ENCODE results near the gene NBPF1. TPM values are rescaled to one million over a fixed set of nuclear protein-coding genes. Genes with fewer than 3 reads are reported as not detected.
"Not testable (repeated sequence)": the region's sequence is repeated elsewhere in the genome, so short reads cannot be mapped to it uniquely, and the experiment has no call there.

Gene NBPF1
- total RNA-seq: 5.2 and 6.1 TPM in 2 replicates

DNA sequence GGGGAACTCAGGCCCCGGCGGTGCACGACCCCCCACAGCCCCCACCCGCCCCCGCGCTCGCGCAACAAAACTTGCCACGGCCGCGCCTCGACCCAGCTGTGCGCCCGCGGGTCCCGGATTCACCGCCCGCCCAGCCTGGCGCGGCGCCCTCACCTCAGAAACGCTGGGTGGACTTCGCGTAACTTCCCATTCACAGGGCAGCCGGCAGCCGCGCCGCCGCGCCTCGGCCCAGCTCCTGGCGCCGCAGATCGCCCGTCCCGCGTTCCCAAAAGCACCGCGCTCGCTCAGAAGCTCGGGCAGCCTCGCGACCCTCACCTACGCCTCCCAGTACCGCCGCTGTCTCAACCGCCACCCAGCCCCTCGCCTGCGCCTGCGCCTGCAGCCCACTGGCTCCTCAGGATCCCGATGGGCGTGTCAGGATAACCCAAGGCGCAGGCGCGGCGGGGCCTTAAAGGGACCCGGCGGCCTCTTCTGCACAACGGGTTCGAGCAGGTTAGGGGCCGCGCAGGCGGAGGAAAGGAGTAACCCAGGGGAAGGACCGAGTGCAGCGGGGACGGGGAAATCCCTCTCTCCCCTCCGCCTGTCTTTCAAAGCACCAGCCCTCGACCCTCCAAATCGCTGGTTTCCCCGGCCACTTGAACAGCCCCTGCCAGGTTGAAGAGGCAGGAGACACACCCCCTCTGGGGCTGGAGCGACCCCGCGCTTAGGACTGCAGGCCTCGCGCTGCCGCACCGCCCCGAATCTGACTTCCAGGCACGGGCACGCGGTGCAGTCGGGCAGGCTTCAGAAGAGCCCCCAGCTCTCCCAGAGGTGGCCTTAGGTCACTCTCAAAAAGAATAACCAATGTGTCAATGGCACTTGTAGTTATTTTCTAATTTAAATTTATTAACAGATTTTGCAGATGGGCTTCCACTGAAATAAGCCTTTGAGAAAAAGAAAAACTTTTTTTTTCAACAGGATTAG, at the start of gene NBPF1:
NBPF1 (minus strand) TSS at position 380 of the 963 bp plus-strand sequence.
- no peaks in the 10 kb centered on the region for H3K36me3 Mint-ChIP-seq (ENCODE audit: low read depth)
- DNase-seq (ENCODE audit: low spot score): peak; percentile 82
- H3K27ac Mint-ChIP-seq: no peak within 1 kb of the TSS
- intact Hi-C loops (cut with micrococcal nuclease): loop anchor here (2.0 kb wide), 1 partner anchor 31 kb away; no protein-coding TSS in a partner anchor
- no peaks in the 10 kb centered on the region for H3K4me1 Mint-ChIP-seq (ENCODE audit: low read depth)
- no peak within 1 kb of the TSS for H3K4me3 Mint-ChIP-seq (ENCODE audit: low read depth)
- H3K9me3 Mint-ChIP-seq: no peaks in the 10 kb centered on the region
- H3K27me3 Mint-ChIP-seq (ENCODE audit: low read depth): no peaks in the 10 kb centered on the region

DNA sequence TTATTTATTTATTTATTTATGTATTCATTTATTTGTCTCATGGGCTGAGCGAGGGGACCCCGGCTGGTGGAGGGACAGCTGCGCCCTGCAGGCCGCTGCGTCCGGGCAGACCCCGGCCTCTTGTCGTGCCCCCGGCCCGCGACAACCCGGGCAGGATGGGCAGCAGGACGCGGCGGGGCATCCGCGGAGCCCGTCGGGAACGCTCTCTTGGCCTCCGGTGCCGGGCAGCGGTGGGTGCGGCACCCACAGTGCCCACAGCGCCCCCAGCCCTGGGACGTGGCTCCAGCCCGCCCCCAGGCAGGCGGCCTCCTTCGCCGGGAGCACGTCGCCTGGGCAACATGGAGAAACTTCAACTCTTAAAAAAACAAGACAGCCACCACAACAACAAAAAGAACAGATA, 44.9 kb upstream of the NBPF1 start:
- H3K27me3 Mint-ChIP-seq (ENCODE audit: low read depth); H3K27ac Mint-ChIP-seq; H3K9me3 Mint-ChIP-seq; H3K4me3 Mint-ChIP-seq (ENCODE audit: low read depth); intact Hi-C loops (cut with micrococcal nuclease); H3K36me3 Mint-ChIP-seq (ENCODE audit: low read depth); H3K4me1 Mint-ChIP-seq (ENCODE audit: low read depth); DNase-seq (ENCODE audit: low spot score): not testable (repeated sequence)

DNA sequence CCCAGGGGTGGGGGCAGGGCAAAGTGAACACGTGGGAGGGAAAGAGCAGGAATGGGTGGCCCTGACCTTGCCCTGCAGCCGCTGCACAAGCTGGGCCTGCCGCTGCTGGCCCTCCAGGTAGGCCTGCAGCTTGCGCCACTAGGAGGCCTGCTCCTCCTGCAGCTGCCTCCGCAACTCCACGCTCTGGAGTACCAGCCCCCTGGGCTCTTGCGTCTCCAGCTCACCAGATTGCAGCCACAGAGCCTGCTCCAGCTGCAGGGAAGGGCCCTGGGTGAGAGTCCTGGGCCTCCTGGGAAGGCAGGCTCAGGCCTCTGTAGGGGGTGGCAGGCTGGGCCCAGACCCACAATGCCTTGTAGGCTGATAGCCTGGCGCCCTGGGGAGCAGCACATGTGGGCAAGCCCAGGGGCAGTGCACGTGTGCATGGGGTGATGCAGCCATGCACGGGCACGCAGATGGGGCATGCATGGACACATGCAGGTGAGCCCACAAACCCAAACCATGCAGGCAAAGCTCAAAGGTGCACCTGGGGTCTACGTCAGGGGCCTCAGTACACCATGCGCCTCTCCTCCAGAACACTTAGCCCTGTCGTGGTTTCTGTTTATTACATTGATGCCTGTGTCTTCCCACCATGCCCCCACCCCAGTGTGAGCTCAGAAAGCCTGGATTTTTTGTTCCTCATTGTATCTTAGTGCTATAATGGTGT, 43.8 kb upstream of the NBPF1 start:
- H3K4me1 Mint-ChIP-seq (ENCODE audit: low read depth); H3K9me3 Mint-ChIP-seq; H3K4me3 Mint-ChIP-seq (ENCODE audit: low read depth); H3K27ac Mint-ChIP-seq; H3K36me3 Mint-ChIP-seq (ENCODE audit: low read depth); DNase-seq (ENCODE audit: low spot score); H3K27me3 Mint-ChIP-seq (ENCODE audit: low read depth); intact Hi-C loops (cut with micrococcal nuclease): not testable (repeated sequence)

DNA sequence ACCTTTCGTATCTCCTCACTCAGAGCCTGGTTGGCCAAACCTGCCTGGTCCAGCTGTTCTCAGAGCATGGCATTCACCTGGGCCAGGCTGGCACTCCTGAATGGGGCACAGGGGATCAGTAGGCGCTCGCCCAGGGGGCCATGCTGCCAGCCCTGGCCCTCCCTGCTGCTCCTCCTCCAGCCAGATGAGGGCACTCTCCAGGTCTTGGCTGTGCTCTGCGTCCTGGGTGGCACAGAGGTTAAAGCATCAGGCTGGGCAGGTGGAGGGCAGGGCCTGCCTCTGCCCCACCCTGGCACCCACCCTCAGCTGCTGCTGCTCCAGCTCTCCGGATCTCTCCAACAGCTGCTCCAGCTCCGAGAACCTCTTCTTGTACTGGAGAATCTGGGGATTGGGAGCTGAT, 43.2 kb upstream of the NBPF1 start:
- H3K27me3 Mint-ChIP-seq (ENCODE audit: low read depth); H3K4me3 Mint-ChIP-seq (ENCODE audit: low read depth); intact Hi-C loops (cut with micrococcal nuclease); H3K36me3 Mint-ChIP-seq (ENCODE audit: low read depth); DNase-seq (ENCODE audit: low spot score); H3K27ac Mint-ChIP-seq; H3K4me1 Mint-ChIP-seq (ENCODE audit: low read depth); H3K9me3 Mint-ChIP-seq: not testable (repeated sequence)

DNA sequence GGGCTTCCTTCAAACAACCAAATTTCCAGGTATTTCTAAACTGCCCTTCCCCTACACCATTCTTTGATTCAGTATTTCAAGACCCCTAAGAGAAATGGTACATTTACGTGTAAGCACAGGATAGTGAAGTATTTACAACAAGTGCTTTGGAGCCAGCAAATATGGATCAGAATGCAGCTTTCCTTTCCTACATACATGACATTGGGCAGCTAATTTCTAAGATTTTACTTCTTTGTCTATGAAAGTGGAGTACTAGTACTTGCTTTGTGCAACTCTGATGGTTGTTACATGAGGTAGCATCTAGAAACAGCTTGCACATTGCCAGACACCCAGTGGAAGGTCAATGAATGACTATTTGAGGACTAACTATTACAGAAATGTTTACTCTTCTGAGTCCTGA, 38.2 kb upstream of the NBPF1 start:
- not testable (repeated sequence) for DNase-seq (ENCODE audit: low spot score)

DNA sequence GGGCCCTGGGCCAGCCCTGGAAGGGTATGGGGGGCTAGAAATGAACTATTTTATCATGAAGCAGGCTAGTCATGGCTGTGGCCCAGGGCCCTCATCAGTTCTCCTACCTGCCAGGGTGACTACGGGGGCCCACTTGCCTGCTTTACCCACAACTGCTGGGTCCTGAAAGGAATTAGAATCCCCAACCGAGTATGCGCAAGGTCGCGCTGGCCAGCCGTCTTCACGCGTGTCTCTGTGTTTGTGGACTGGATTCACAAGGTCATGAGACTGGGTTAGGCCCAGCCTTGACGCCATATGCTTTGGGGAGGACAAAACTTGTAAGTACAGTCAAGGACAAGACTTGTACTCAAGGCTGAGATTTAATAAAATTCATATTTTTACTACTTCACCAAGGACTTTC, 36.6 kb upstream of the NBPF1 start:
- H3K36me3 Mint-ChIP-seq (ENCODE audit: low read depth); H3K4me1 Mint-ChIP-seq (ENCODE audit: low read depth); H3K4me3 Mint-ChIP-seq (ENCODE audit: low read depth); DNase-seq (ENCODE audit: low spot score); H3K27ac Mint-ChIP-seq; H3K9me3 Mint-ChIP-seq; intact Hi-C loops (cut with micrococcal nuclease): not testable (repeated sequence)
- H3K27me3 Mint-ChIP-seq (ENCODE audit: low read depth): peaks cover 15% of the 10 kb centered on the region

More for the DNA sequence above, 38.2 kb upstream of the NBPF1 start:
- H3K27ac Mint-ChIP-seq; H3K36me3 Mint-ChIP-seq (ENCODE audit: low read depth); H3K9me3 Mint-ChIP-seq; H3K4me1 Mint-ChIP-seq (ENCODE audit: low read depth); intact Hi-C loops (cut with micrococcal nuclease); H3K4me3 Mint-ChIP-seq (ENCODE audit: low read depth): not testable (repeated sequence)
- H3K27me3 Mint-ChIP-seq (ENCODE audit: low read depth): peaks cover 12% of the 10 kb centered on the region

DNA sequence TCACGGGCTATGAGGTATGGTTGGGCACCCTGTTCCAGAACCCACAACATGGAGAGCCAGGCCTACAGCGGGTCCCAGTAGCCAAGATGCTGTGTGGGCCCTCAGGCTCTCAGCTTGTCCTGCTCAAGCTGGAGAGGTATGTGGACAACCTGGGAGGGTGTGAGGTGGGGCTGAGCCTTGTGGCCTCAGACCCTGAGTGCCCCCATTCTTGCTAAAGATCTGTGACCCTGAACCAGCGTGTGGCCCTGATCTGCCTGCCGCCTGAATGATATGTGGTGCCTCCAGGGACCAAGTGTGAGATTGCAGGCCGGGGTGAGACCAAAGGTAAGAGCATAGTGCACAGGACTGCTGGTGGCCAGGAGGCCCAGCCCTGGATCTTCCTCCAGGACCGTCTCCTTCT, 36.0 kb upstream of the NBPF1 start:
- H3K27ac Mint-ChIP-seq; DNase-seq (ENCODE audit: low spot score); intact Hi-C loops (cut with micrococcal nuclease); H3K4me3 Mint-ChIP-seq (ENCODE audit: low read depth); H3K4me1 Mint-ChIP-seq (ENCODE audit: low read depth); H3K36me3 Mint-ChIP-seq (ENCODE audit: low read depth); H3K9me3 Mint-ChIP-seq: not testable (repeated sequence)
- peaks cover 15% of the 10 kb centered on the region for H3K27me3 Mint-ChIP-seq (ENCODE audit: low read depth)

DNA sequence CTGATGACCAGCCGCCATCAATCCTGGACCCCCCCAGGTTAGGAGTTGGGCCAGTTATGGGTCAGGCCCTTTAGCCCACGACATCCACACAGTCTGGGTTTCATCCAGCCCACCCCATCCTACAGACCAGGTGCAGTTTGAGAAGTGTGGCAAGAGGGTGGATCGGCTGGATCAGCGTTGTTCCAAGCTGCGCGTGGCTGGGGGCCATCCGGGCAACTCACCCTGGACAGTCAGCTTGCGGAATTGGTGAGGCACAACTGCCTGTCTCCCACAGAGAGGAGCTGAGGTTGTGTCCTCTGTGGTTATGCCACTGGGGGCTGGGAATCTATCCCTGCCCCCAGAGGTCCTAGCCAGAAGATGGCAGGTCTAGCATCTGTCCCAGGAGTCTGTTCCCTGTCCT, 35.4 kb upstream of the NBPF1 start:
- H3K9me3 Mint-ChIP-seq; H3K4me1 Mint-ChIP-seq (ENCODE audit: low read depth); H3K4me3 Mint-ChIP-seq (ENCODE audit: low read depth); DNase-seq (ENCODE audit: low spot score); H3K36me3 Mint-ChIP-seq (ENCODE audit: low read depth); intact Hi-C loops (cut with micrococcal nuclease); H3K27ac Mint-ChIP-seq: not testable (repeated sequence)
- peaks cover 15% of the 10 kb centered on the region for H3K27me3 Mint-ChIP-seq (ENCODE audit: low read depth)

DNA sequence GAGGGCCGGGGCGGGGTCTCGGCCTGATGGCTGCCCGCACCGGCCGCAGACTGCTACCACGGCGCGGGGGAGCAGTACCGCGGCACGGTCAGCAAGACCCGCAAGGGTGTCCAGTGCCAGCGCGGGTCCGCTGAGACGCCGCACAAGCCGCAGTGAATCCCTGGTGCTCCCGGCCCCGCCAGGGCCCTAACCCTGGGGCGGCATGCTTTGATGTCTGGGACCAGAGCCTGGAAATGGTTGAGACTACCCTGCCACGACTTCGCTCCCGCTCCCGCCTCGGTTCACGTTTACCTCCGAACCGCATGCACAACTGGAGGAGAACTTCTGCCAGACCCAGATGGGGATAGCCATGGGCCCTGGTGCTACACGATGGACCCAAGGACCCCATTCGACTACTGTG, 34.9 kb upstream of the NBPF1 start:
- intact Hi-C loops (cut with micrococcal nuclease); H3K4me1 Mint-ChIP-seq (ENCODE audit: low read depth); H3K4me3 Mint-ChIP-seq (ENCODE audit: low read depth); H3K9me3 Mint-ChIP-seq; H3K36me3 Mint-ChIP-seq (ENCODE audit: low read depth); H3K27ac Mint-ChIP-seq; DNase-seq (ENCODE audit: low spot score): not testable (repeated sequence)
- peaks cover 15% of the 10 kb centered on the region for H3K27me3 Mint-ChIP-seq (ENCODE audit: low read depth)

DNA sequence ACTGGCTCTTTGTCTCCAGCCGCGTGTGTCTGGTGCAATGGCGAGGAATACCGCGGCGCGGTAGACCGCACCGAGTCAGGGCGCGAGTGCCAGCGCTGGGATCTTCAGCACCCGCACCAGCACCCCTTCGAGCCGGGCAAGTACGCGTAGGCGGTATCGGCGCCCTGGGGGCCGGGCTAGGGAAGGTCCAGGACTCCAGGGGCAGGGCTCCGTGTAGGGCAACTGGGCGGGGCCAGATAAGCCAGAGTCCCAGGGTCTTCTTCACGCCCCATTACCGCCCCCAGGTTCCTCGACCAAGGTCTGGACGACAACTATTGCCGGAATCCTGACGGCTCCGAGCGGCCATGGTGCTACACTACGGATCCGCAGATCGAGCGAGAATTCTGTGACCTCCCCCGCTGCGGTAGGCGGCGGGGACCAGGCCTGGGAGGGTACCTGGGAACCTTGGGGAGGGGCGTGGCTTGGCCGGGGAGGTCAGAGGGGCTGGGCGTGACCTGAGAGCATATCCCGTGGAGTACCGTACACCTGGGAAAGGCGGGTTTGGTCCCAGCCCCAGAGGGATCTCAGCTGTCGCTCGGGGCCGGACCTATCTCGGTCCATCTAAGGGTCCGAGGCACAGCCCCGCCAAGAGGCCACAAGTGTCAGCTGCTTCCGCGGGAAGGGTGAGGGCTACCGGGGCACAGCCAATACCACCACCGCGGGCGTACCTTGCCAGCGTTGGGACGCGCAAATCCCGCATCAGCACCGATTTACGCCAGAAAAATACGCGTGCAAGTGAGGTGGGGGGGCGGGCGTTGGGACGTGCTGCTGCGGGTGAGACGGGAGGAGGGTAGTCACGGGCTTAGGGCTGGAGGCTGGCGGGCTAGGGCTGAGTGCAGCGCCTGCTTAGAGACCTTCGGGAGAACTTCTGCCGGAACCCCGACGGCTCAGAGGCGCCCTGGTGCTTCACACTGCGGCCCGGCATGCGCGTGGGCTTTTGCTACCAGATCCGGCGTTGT, 34.1 kb upstream of the NBPF1 start:
- H3K4me3 Mint-ChIP-seq (ENCODE audit: low read depth); H3K4me1 Mint-ChIP-seq (ENCODE audit: low read depth); H3K27ac Mint-ChIP-seq; H3K9me3 Mint-ChIP-seq; H3K36me3 Mint-ChIP-seq (ENCODE audit: low read depth); intact Hi-C loops (cut with micrococcal nuclease): not testable (repeated sequence)
- peak; percentile 13 for DNase-seq (ENCODE audit: low spot score)
- peaks cover 11% of the 10 kb centered on the region for H3K27me3 Mint-ChIP-seq (ENCODE audit: low read depth)

DNA sequence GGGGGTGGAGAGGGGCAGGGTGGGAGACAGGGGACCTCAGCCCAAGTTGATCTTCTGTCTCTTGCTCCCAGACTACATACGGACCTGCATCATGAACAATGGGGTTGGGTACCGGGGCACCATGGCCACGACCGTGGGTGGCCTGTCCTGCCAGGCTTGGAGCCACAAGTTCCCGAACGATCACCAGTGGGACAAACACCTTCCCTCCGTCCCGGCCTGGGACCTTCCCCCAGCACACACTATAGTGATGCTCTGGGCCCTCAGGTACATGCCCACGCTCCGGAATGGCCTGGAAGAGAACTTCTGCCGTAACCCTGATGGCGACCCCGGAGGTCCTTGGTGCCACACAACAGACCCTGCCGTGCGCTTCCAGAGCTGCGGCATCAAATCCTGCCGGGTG, 33.4 kb upstream of the NBPF1 start:
- DNase-seq (ENCODE audit: low spot score); H3K9me3 Mint-ChIP-seq; H3K27me3 Mint-ChIP-seq (ENCODE audit: low read depth); H3K36me3 Mint-ChIP-seq (ENCODE audit: low read depth); H3K4me1 Mint-ChIP-seq (ENCODE audit: low read depth); intact Hi-C loops (cut with micrococcal nuclease); H3K27ac Mint-ChIP-seq; H3K4me3 Mint-ChIP-seq (ENCODE audit: low read depth): not testable (repeated sequence)

DNA sequence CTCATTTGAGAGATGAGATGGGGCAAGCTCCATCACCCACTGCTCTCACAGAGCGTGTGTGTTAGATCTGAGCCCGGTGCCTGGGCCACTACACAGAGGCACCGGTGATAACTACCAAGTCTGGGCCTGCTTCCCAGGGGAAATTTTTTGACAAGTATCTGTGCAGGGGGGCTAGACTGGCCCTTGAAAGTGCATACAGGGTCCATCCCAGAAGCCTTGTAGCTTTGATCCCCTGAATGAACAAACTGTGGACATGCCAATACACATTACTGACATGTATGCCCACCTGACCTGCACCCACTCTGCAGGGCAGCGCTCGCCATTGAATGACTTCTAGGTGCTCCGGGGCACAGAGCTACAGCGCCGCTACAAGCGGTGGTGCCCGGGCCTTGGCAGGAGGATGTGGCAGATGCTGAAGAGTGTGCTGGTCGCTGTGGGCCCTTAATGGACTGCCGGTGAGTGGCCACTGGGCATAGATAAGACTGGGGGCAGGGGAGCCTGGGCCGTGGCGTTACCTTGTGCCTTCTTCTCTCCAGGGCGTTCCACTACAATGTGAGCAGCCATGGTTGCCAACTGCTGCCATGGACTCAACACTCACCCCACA, 32.8 kb upstream of the NBPF1 start:
- not testable (repeated sequence) for H3K9me3 Mint-ChIP-seq, H3K27ac Mint-ChIP-seq

More for the DNA sequence above, 32.8 kb upstream of the NBPF1 start:
- H3K4me1 Mint-ChIP-seq (ENCODE audit: low read depth); intact Hi-C loops (cut with micrococcal nuclease); H3K27me3 Mint-ChIP-seq (ENCODE audit: low read depth); DNase-seq (ENCODE audit: low spot score); H3K4me3 Mint-ChIP-seq (ENCODE audit: low read depth); H3K36me3 Mint-ChIP-seq (ENCODE audit: low read depth): not testable (repeated sequence)
